HL-60 (cell line): ENCODE results near the gene CEP63.

ENCODE experiments used
- DNase-seq, 2 experiments: peaks; one replicate each; pipeline ENCODE4 v3.0.0-alpha.2; 2010 to 2020; ENCODE audit warnings: low read depth in 1 of 2, low spot score in 1 of 2
- H3K27ac ChIP-seq: fragments of 250-450 bp; sonication (Bioruptor Pico); replicated peaks from 2 replicates; pipeline ENCODE4 v1.5.1; 2020; ENCODE audit warnings: mild to moderate bottlenecking, moderate library complexity
- H3K27me3 ChIP-seq: fragments of 250-450 bp; sonication (Bioruptor Pico); 2 replicates; pipeline ENCODE4 v1.5.1; 2021; ENCODE audit warnings: mild to moderate bottlenecking, moderate library complexity; ENCODE audit not compliant: insufficient read depth, poor library complexity, severe bottlenecking
- H3K4me3 ChIP-seq: replicated peaks from 2 replicates; pipeline ENCODE4 v1.5.1; 2011; ENCODE audit warnings: mild to moderate bottlenecking, control low read depth, low read length; ENCODE audit not compliant: insufficient read depth
- GABPA ChIP-seq: IDR thresholded peaks from 2 replicates; pipeline ENCODE4 v1.6.1; 2012; ENCODE audit warnings: low read depth
- POLR2AphosphoS5 ChIP-seq: IDR thresholded peaks from 2 replicates; pipeline ENCODE4 v1.6.1; 2012; ENCODE audit warnings: low read depth
- SPI1 ChIP-seq: IDR thresholded peaks from 2 replicates; pipeline ENCODE4 v1.6.1; 2012; ENCODE audit warnings: low read depth, mild to moderate bottlenecking, borderline replicate concordance
- TF ChIP-seq, protein P1 (sequence below): IDR thresholded peaks from one replicate; pipeline ENCODE4 v1.5.1; 2011; ENCODE audit warnings: low read length, control low read depth, inconsistent platforms; ENCODE audit not compliant: insufficient read depth
- TF ChIP-seq, protein P2 (sequence below): IDR thresholded peaks from 2 replicates; pipeline ENCODE4 v1.6.1; 2012; ENCODE audit warnings: low read depth; ENCODE audit not compliant: insufficient replicate concordance

The CEP63 gene

DNA sequence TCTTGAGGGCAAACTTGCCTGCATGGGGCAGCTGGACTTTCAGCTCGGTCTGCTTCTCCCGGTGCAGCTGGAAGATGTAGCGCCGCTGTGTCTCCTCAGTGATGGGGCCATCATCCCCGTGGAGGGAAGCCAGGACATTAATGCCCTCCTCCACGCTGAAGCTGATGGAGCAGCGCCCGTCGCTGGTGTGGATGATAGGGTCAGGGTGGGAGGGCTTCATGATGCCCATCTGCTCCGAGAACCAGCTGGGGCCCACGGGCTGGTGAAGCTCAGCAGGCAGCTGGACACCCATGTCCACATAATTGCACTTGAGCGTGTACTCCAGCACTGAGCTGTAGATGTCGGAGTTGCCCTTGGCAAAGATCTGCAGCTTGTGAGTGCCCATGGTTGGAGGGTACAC, 118.1 kb downstream of the CEP63 start:
- TF ChIP-seq POLR2AphosphoS5, result no peak
- no peak for TF ChIP-seq SPI1
- TF ChIP-seq, protein P1, sequence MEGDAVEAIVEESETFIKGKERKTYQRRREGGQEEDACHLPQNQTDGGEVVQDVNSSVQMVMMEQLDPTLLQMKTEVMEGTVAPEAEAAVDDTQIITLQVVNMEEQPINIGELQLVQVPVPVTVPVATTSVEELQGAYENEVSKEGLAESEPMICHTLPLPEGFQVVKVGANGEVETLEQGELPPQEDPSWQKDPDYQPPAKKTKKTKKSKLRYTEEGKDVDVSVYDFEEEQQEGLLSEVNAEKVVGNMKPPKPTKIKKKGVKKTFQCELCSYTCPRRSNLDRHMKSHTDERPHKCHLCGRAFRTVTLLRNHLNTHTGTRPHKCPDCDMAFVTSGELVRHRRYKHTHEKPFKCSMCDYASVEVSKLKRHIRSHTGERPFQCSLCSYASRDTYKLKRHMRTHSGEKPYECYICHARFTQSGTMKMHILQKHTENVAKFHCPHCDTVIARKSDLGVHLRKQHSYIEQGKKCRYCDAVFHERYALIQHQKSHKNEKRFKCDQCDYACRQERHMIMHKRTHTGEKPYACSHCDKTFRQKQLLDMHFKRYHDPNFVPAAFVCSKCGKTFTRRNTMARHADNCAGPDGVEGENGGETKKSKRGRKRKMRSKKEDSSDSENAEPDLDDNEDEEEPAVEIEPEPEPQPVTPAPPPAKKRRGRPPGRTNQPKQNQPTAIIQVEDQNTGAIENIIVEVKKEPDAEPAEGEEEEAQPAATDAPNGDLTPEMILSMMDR, result no peak
- TF ChIP-seq GABPA, result no peak
- TF ChIP-seq, protein P2, sequence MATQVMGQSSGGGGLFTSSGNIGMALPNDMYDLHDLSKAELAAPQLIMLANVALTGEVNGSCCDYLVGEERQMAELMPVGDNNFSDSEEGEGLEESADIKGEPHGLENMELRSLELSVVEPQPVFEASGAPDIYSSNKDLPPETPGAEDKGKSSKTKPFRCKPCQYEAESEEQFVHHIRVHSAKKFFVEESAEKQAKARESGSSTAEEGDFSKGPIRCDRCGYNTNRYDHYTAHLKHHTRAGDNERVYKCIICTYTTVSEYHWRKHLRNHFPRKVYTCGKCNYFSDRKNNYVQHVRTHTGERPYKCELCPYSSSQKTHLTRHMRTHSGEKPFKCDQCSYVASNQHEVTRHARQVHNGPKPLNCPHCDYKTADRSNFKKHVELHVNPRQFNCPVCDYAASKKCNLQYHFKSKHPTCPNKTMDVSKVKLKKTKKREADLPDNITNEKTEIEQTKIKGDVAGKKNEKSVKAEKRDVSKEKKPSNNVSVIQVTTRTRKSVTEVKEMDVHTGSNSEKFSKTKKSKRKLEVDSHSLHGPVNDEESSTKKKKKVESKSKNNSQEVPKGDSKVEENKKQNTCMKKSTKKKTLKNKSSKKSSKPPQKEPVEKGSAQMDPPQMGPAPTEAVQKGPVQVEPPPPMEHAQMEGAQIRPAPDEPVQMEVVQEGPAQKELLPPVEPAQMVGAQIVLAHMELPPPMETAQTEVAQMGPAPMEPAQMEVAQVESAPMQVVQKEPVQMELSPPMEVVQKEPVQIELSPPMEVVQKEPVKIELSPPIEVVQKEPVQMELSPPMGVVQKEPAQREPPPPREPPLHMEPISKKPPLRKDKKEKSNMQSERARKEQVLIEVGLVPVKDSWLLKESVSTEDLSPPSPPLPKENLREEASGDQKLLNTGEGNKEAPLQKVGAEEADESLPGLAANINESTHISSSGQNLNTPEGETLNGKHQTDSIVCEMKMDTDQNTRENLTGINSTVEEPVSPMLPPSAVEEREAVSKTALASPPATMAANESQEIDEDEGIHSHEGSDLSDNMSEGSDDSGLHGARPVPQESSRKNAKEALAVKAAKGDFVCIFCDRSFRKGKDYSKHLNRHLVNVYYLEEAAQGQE, result no peak
- Histone ChIP-seq H3K27me3 (no peaks in the 10 kb centered on the region), H3K27ac (no peak overlapping the region), H3K4me3 (no peak overlapping the region)
- DNase-seq, result no peak

DNA sequence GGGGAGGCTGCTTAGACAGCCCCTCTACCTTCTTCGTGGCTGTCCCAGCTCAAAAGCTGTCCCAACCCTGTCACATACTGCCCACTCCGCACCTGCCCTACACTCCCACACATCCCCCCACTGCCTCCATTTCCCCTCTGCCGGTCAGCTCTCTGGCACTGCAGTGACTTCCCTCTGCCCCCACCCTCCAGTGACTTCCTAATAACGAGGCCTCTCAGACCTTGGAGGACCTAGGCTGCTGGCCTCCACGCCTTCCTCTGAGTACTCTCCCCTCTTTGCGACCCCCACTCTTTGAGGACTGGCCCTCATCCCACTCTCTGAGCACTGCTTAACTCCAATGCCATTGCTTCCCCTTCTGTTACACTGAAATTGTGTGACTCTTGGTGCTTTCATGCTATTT, 119.7 kb downstream of the CEP63 start:
- TF ChIP-seq, protein P2, result no peak
- TF ChIP-seq POLR2AphosphoS5 (no peak), SPI1 (peak; percentile 8; the same call in 1 of the 2 replicates)
- H3K27me3 ChIP-seq, result no peaks in the 10 kb centered on the region
- H3K4me3 ChIP-seq, result no peak overlapping the region
- DNase-seq, result no peak
- H3K27ac ChIP-seq, result peak overlapping the region; percentile 89

DNA sequence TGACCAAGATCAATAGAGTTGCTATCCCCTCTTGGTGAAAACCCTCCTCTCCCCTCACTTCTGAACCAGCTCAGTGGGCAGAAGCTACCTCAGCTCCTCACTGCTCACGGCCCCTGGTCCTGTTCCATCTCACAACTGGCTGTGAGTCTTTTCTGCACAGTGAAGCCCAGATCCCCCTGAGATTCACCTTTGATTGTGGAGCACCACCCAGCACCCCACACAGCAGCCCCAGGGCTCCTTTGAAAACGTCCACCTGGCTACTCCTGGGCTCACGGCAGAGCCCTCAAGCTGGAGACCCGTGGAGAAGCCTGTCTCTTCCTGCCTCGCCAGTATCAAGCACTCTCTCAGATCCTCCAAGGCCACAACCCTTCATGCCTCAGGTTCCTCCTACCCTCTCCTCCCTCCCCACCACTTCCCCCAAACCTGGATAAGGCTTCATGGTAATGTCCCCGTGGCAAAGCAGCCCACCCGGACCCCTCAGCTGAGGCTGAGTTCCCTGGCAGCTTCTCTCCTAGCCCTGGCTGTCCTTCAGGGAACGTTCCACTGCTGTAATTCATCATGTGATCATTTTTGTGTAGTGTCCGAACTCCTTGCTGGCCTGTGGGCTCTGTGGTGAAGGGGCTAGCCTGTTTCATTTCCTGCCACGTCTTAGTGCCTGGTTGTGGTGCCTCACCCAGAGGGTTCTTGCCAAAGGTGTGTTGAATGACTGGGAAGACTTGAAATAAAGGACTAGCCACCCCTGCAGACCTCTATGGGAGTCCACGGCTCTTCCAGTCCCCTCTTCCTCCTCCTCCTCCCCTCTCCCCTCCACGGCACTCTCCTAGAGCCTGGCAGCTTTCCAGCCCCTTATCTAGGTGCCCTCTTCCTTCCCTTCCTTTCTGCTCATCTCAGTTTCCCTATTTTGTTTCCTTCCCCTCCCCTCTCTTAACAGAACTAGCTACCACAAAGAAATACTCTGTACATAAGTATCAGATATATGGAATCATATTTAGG, 120.5 kb downstream of the CEP63 start:
- H3K27ac ChIP-seq, result peak overlapping the region; percentile 89
- H3K4me3 ChIP-seq, result 0 out of 2 replicates have a peak overlapping the region, but pooled peaks have one; percentile 1
- TF ChIP-seq POLR2AphosphoS5 (0 out of 2 replicates have a peak, but pooled peaks have one; percentile 32), SPI1 (peak; percentile 47; the same call in 1 of the 2 replicates), GABPA (no peak)
- no peaks in the 10 kb centered on the region for H3K27me3 ChIP-seq
- DNase-seq, result peak; percentile 86 to 89

GRCh38 chr3:134607054-134608022, 121.5 kb downstream of the CEP63 start:
- DNase-seq, result peak; percentile 85 to 89
- TF ChIP-seq, protein P1, result no peak
- TF ChIP-seq SPI1 (no peak), POLR2AphosphoS5 (no peak), GABPA (no peak)
- TF ChIP-seq, protein P2, result no peak
- H3K4me3 ChIP-seq, result no peak overlapping the region
- peak overlapping the region; percentile 89 for H3K27ac ChIP-seq
- no peaks in the 10 kb centered on the region for H3K27me3 ChIP-seq
